ENCODE results near the gene FRYL.

FRYL gene

GRCh38 chr4:48620831-48621230 lies 159.2 kb downstream of the FRYL start:
- no peak for DNase-seq

GRCh38 chr4:48620093-48620492 lies 160.0 kb downstream of the FRYL start:
- no peak for DNase-seq

GRCh38 chr4:48604527-48604926 lies 175.6 kb downstream of the FRYL start:
- no peak for DNase-seq

GRCh38 chr4:48604041-48604440 lies 176.0 kb downstream of the FRYL start:
- no peak for DNase-seq

GRCh38 chr4:48603366-48604003 lies 176.6 kb downstream of the FRYL start:
- no peak for DNase-seq

GRCh38 chr4:48602763-48603162 lies 177.3 kb downstream of the FRYL start:
- no peak for DNase-seq

- DNase-seq, result no peak
These were observed 177.9 kb downstream of the FRYL start for GRCh38 chr4:48602222-48602621.

GRCh38 chr4:48596336-48596735 lies 183.7 kb downstream of the FRYL start:
- DNase-seq, result no peak

- DNase-seq, result no peak
These were observed 185.9 kb downstream of the FRYL start for GRCh38 chr4:48594180-48594579.

- no peak for DNase-seq
These were observed 188.7 kb downstream of the FRYL start for GRCh38 chr4:48591372-48591771.

GRCh38 chr4:48590884-48591283 lies 189.2 kb downstream of the FRYL start:
- DNase-seq, result no peak

GRCh38 chr4:48589098-48589445 lies 191.0 kb downstream of the FRYL start:
- DNase-seq, result no peak

GRCh38 chr4:48588230-48589097 lies 191.6 kb downstream of the FRYL start:
- no peak for DNase-seq

- peak in 6 of 51 donors; percentile 1 to 14 (median 7) for DNase-seq
These were observed 194.7 kb downstream of the FRYL start for GRCh38 chr4:48585401-48585800.

- peak in 30 of 51 donors; percentile 3 to 79 (median 30) for DNase-seq
These were observed 201.7 kb downstream of the FRYL start for GRCh38 chr4:48578132-48578968.

- no peak for DNase-seq
These were observed 204.1 kb downstream of the FRYL start for GRCh38 chr4:48575964-48576363.

- DNase-seq, result no peak
These were observed 208.6 kb downstream of the FRYL start for GRCh38 chr4:48571471-48571870.

GRCh38 chr4:48570646-48571220 lies 209.3 kb downstream of the FRYL start:
- no peak for DNase-seq

- DNase-seq, result no peak
These were observed 214.1 kb downstream of the FRYL start for GRCh38 chr4:48566034-48566384.

- DNase-seq, result no peak
These were observed 214.6 kb downstream of the FRYL start for GRCh38 chr4:48565362-48566033.

- DNase-seq, result no peak
These were observed 215.9 kb downstream of the FRYL start for GRCh38 chr4:48564151-48564550.
